GM21423 (cell line): Measurements from ENCODE around the gene BROX.

ENCODE experiments used
- ATAC-seq: cut with Tn5 transposase; IDR thresholded peaks from one replicate; pipeline ENCODE4 v1.9.1; 2021; ENCODE audit warnings: mild to moderate bottlenecking, moderate library complexity; ENCODE audit not compliant: unreplicated experiment

BROX gene

DNA sequence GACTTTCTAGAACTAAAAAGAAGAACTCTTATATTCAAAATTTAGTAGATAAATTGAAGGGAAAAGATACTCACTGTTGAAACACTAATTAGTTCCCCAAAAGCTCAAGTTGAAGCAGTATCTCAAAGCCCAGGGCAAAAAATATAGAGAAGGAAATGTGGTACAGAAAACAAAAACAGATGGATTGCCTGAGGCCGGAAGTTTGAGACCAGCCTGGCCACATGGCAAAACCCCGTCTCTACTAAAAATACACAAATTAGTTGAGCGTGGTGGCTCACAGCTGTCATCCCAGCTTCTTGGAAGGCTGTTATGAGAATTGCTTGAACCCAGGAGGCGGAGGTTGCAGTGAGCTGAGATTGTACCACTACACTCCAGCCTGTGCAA lies 60.6 kb downstream of the BROX start:
- ATAC-seq, result peak; percentile 82

DNA sequence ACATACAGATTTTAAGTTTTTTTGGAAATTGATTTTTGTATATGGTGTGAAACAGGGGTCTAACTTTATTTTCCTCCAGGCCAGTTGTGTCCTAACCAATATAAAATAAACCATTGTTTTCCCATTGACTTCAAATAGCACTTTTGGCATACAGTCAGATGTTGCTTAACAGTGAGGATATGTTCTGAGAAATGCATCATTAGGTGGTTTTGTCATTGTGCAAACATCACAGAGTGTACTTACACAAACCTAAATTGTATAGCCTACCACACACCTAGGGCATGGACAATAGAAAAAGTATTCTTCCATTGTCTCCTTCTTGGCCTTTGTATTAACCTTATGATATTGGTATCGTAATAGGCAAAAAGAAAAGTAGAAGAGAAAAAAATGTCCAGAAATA lies 65.1 kb downstream of the BROX start:
- no peak for ATAC-seq

DNA sequence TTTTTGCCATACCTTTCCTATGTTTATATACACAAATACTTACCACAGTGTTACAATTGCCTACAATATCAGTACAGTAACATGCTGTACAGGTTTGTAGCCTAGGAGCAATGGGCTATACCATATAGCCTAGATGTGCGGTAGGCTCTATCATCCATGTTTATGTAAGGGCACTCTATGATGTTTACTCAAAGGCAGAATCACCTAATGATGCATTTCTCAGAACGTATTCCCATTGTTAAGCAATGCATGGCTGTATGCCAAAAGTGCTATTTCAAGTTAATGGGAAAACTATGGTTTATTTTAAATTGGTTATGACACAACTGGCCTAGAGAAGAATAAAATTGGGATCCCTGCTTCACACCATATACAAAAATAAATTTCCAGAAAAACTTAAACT lies 65.6 kb downstream of the BROX start:
- ATAC-seq, result no peak

DNA sequence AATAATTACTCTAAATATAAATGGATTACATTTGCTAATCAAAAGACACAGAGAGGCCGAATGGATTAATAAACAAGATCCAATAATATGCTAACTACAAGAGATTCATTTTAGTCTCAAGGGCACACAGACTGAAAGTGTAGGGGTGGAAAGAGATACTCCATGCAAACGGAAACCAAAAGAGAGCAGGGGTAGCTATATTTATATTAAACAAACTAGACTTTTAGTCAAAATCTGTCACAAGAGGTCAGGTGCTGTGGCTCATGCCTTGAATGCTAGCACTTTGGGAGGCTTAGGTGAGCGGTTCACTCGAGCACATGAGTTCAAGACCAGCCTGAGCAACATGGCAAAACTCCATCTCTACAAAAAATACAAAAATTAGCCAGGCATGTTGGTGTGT lies 68.9 kb downstream of the BROX start:
- no peak for ATAC-seq

DNA sequence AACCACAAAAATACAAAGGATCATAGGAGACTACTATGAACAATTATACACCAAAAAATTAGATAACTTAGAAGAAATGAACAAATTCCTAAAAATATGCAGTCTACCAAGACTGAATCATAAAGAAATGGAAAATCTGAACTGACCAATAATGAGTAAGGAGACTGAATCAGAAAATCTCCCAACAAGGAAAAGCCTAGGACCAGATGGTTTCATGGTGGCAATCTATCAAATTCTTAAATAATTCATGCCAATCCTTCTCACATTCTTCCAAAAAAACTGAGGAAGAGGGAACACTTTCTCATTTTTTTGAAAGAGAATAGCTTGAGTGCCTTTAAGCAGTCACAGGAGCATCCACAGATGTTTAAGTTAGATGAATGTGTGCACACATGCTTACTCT lies 70.7 kb downstream of the BROX start:
- no peak for ATAC-seq

DNA sequence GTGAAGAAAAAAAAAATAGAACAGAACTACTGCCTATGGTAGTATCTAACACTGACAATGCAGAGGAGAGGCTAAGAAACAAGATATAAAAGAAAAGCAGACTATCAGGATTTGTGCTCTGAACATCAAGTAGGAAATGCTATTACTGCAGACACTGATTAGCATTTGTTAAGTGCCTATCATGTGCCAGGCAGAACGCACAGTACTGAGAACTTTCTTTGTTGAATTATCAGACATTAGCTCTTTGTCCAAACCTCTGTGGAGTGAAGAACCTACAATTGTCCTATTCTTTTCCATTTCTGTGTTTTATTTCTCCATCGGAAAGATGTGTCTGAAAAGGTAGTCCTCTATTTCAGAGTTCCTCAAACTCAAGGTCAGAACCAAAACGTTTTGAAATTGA lies 72.0 kb downstream of the BROX start:
- no peak for ATAC-seq
